CD4-positive, alpha-beta T cell treated with Interferon alpha-2 for 1 hour (primary cell): ENCODE results near the gene DCTN5.
"Not testable (repeated sequence)": the region's sequence is repeated elsewhere in the genome, so short reads cannot be mapped to it uniquely, and the experiment has no call there.

Source experiments
- DNase-seq, 2 donors: peaks; one replicate each; pipeline ENCODE4 v3.0.0-alpha.2; 2020 to 2022

DCTN5 gene

DNA sequence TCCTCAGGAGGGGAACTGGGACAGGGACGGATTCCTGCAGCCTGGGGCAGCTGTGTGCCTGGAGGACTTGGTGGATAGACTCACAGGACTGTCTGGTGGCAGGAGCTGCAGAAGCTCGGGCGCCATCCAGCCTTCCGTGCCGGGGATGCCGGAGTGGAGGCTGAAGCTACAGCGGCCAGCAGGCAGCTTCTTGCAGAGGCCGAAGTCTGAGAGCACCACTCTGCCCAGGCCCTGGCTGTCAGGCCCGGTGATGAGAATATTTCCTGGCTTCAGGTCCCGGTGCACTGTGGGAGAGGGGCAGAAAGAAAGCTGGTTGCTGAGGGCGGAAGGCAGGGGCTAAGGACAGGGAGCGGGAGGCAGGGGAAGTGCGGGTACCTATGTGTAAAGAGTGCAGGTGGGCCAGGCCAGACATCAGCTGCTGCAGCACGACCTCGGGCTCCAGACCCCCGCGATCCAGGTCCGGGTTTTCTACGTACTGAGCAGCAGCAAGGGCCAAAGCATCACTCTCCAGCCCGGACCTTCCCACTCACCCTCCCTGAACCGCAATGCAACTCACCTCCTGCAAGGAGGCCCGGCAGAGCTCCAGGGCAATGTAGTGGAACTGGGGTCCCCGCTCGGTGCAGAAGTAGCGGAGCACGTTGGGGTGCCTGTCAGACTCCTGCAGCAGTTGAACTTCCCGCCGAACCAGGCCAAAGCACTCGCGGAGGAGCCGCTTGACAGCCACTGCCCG lies 53.5 kb downstream of the DCTN5 start:
- no peak for DNase-seq

DNA sequence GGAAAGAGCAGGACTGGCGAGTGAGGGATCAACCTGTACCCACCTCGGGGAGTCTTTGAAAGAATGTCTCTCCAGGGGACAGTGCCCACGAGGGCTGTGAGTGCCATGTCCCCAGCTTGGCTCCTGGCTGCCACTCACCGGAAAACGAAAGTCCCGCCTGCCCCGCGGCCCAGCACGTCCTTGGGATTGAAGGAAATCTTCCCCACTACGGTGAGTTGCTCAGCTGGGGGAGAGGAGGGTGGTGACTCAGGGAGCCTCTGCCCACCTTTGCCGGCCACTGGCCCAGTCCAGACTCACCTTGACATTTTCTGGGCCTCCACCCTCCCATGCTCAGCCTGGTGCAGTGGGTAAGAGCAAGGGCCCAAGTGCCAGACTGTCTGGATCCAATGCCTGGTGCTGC lies 54.5 kb downstream of the DCTN5 start:
- no peak for DNase-seq

DNA sequence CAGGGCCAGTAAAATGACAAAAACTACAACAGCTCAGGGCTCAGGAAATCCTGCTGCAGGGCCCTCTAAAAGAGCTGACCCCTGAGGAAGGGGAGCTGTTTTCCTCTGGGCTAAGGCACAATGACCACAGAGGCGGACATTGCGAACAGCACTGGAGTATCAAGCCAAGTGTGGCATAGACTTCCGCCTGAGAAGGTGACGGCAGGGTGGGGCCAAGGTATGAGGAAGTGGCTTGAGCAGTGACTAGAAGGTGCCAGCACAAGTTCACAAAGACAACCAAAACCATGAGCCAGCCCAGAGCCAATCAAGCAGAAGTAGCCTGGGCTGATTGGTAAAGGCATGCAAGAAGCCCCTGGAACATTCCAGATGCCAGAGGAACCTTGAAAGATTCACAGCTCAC lies 57.8 kb downstream of the DCTN5 start:
- DNase-seq = peak; percentile 12 to 33

DNA sequence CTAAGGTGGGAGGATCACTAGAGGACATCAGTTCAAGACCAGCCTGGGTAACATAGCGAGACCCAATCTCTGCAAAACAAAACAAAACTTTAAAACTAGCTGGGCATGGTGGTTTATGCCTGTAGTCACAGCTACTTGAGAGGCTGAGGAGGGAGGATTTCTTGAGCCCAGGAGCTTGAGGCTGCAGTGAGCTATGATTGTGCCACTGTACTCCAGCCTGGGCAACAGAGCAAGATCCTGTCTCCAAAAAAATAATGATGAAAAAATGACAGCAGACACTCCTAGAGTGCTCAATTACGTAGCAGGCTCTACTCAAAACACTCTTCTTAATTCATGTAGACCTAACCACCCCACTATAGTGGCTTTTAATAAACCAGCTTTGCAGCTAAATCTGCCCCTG lies 58.8 kb downstream of the DCTN5 start:
- DNase-seq = no peak

DNA sequence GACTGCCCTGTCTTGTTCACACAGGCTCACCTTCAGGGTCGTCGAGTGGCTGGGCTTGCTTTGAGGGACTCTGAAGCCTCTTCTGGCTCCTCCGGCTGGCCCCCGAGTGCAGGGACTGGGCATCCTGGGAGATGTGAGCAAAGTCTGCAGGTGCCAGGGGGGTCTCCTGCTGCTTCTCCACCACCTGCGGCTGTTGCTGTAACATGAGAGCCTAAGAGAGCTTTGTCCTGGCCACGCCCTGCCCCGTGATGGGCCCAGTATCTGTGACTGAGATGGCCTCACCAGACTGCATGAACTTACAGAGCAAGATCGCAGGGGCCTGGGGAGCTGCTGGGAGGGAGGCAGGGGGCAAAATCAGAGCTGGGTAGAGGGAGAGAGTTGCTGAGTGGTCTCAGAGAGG lies 59.2 kb downstream of the DCTN5 start:
- no peak for DNase-seq

DNA sequence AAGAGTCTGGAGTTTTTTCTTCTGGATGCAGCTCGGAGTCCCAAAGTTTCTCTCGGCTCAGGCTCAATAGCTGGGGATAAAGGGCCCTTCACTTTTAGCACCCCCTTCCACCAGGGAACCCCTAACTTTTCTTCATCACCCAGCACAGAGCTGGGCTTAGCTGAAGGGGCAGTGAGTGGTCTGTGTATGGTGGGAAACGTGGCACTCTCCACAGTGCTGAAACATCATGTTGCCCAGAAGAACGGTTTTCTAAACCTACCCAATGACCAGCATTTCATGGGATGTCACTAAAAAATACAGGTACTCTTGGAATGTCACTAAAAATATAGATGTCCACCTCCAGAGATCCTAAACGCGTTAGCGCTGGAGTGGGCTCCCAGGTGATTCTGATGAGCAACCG lies 59.8 kb downstream of the DCTN5 start:
- no peak for DNase-seq

DNA sequence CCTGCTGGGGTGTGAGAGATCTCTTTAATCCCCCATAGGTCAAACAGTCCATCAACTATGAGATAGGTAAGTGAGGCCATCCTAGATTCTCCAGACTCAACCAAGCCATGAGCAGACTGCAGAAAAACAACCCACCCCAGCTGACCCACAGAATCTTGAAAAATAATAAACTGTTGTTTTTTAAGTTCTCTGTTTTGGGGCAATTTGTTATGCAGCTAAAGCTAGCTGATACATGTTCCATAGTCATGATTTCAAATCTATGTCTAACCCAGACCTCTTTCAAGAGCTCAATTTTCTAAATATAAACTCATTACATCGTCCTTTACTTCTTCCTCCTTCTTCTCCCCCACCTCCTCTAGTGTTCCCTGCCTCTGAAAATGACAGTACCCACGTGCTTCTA lies 61.7 kb downstream of the DCTN5 start:
- DNase-seq = no peak

DNA sequence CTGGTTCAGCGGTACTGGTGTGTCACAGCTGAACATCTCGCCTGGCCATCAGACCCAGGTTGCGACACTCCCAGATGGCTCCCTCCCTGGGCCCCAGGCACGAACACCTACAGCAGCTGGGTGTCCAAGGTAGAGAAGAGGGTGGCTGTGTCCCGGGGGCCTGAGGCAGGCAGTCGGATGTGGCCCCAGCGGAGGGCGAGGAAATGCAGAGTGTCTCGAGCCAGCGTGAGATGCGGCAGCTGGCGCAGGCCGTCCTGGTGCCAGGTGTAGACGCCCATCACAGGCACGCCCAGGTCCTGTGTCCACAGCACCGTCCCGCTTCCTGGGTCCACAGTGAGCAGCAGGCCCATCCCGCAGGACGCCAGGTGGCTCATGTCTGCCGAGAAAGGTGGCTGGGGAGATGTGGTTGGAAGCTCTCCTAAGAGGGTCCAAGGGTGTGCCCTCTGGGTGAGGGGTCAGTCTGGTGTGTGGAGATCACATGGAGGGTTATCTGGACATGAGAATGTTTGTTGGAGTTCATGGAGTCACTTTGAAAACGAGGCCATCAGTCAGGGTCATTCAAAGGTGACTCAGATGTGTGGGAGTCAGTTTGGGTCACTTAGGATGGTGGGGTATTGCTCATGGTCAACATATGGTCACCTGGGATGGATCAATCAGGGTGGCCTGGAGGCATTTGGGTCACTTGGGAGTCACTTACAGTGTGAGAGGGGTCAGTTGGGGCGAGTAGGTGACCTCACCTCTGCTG lies 63.7 kb downstream of the DCTN5 start:
- no peak for DNase-seq

DNA sequence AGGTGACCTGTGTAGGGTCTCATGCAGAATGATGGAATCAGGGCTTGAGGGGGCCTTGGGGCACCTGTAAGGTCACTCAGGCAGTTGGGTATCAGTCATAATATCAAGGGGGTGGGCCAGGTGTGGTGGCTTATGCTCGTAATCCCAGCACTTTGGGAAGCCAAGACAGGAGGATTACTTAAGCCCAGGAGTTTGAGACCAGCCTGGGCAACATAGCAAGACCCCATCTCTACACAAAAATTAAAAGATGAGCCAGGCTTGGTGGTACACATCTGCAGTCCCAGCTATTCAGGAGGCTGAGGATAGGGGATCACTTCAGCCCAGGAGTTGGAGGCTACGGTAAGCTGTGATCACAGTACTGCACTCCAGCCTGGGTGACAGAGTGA lies 64.2 kb downstream of the DCTN5 start:
- DNase-seq = no peak

DNA sequence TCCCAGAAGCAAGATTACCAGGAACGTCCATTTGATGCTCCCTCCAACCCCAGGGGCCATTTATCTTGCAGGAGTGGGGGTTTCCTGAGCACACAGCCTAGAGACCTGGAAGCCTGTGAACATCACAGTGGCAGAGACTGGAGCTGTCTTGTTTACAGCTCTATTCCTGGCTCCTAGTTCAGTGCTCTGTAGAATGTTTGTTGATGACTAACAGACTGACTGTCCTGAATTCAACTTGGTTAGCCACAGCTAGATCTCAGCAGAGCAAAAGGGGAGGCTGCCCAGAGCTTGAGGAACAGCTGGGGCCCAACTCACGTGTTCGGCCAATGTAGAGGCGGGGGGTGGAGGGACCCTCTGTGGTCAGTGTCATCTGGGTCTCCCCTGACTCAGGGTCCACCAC lies 65.2 kb downstream of the DCTN5 start:
- no peak for DNase-seq

DNA sequence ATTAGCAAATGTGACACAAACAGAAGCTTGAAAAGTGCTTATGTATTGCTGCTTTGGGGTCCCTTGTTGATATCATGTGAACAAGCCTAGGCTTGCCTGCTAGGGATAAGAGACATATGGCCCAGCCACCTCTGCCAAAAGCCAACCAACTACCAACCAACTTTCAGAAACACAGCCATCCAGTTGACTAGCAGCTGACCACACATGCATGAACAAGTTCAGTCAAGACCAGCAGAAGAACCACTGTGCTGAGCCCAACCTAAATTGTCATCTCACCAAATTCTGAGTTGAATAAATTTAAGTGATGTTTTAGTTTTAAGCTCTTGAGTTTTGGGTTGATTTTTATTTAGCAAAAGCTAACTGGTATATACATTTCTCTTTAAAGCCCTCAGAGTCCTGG lies 68.3 kb downstream of the DCTN5 start:
- no peak for DNase-seq

DNA sequence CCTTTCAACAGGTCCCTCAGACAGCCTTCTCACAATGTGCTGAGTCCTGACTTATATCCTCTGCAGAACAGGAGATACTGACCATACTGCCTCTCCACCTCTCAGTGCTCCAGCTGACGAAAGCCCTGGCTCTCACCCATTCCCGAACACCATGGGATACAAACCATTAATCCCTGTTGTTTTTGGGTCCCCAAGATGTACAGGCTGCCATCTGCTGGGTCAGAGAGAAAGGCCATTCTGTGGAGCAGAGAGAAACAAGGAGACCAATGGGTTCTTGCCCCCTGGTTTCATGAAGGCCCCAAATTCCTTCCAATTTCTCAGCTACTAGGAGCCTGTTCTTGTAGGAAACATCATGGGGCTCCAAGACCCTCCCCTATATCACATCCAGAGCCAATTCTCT lies 68.7 kb downstream of the DCTN5 start:
- no peak for DNase-seq

DNA sequence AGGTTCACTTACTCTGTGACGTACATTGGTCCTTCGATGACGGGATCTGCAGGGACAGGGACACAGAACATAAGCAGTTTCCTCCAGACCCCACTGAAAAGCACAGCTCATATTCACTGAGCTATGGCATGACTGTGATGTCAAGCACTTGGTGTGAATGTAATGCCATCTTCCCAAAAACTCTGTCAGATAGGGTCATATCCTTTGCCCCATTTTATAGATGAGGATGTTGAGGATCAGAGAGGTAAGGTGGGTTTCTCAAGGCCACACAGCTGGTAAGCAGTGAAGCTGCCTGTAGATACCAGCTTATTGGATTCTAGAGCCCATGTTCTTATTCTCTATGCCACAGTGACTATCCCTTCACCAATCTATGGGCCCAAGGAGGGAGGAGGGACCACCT lies 69.2 kb downstream of the DCTN5 start:
- DNase-seq = no peak

DNA sequence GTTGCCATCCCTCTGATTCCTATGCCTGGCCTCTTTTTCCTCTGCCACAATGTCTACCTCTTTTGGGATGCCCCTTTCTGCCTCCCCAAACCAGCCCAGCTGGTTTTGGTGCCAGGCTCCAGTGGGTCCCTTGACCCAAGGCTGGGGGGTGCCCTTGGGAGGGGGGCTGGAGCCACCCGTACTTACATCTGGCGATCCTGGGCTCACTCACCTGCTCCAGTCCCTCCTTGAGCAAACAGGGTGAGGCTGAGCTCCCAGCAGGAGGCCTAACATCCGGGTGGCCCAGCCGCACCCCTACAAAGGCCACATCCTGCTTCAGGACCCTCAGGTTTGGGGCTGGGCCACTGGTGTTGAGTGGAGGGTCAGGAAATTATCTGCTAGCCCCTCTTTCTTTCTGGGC lies 70.5 kb downstream of the DCTN5 start:
- DNase-seq = no peak

DNA sequence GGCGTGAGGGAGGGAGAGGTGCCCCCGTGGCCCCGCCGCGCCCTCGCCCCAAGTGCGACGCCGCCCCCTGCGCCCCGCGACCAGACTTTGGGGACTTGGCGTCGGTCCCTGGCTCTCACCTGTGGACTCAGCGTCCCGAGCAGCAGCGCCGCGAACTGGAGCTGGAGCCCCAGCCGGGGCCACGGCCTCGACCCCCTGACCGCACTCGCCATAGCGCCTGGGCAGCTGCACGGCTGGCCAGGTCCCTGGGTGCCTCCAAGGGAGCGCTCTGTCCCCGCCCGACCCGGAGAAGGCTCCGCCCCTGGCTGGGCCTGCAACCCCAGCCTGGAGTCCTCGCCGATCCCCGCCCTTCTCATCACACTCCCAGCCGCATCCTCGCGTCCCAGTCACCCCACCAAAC lies 71.7 kb downstream of the DCTN5 start, which contains the start of gene ERN2:
Gene ERN2, minus strand, starts transcription at position 247 of the 400 bp plus-strand sequence. Its CDS starts 35 bp downstream, at position 212.
- no peak for DNase-seq

DNA sequence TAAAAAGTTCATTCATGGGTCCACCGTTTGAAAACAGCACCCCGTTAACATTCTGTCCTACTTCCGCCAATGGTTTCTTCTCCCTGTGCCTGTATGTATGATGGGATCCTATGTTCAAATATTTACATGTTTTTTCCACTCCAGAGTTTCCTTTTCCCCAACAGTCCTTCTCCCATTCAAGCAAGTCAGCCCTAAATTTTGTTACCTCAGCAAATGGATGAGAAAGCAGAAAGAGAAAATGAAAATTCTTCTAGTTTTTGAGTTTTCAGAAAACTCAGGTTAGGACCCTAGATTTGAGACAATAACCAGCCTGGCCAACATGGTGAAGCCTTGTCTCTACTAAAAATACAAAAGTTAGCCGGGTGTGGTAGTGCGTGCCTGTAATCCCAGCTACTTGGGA lies 75.2 kb downstream of the DCTN5 start:
- DNase-seq = no peak

DNA sequence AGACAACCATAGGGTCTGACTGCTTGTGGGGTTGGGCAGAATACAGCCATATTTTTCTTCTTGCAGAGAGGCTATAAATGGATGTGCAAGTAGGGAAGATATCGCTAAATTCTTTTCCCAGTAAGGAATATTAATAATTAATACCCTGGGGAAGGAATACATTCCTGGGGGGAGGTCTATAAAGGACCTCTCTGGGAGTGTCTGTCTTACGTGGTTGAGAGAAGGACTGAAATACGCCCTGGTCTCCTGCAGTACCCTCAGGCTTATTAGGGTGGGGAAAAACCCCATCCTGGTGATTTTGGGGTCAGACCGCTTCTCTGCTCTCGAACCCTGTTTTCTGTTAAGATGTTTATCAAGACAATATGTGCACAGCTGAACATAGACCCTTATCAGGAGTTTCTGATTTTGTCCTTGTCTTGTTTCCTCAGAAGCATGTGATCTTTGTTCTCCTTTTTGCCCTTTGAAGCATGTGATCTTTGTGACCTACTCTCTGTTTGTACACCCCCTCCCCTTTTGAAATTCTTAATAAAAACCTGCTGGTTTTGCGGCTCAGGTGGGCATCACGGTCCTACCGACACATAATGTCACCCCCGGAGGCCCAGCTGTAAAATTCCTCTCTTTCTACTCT lies 81.5 kb downstream of the DCTN5 start:
- DNase-seq = not testable (repeated sequence)

DNA sequence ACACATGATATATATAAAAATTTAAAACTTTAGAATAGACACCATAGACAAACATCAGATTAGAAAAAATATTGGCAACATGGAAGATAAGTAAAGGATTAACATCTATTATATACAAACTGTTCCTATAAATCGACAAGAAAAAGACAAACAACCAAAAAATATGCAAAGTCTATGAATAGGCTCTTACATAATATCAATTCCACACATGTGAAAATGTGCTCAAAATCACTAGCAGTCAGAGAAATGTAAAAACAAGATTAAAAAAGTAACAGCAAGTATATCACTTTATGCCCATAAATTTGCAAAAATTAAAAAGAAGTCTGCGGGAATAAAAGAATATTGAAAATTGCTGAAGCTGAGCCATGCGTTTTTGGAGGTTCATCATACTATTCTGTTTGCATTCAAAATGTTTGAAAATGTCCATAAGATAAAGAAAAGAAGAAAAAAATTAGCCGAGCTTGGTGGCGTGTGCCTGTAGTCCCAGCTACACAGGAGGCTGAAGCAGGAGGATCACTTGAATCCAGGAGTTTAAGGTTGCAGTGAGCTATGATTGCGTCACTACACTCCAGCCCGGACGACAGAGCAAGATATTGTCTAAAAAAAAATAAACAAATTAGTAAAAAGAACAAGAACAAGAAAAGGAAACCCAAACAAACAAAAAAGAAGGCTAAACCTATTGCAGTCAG lies 83.0 kb downstream of the DCTN5 start:
- DNase-seq = no peak

DNA sequence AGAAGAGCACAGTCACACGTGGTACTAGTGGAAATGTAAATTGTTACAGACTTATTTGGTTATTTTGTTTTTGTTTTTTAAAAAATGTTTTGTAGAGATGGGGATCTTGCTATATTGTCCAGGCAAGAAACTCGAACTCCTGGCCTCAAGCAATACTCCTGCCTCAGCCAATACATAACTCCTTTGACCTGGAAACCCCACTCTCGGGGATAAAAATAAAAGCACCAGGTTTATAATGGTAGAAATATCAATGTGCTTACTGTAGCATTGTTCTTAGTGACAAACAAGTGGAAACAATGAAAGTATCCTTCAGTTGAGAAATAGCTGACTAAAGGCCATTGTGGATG lies 83.5 kb downstream of the DCTN5 start:
- no peak for DNase-seq

DNA sequence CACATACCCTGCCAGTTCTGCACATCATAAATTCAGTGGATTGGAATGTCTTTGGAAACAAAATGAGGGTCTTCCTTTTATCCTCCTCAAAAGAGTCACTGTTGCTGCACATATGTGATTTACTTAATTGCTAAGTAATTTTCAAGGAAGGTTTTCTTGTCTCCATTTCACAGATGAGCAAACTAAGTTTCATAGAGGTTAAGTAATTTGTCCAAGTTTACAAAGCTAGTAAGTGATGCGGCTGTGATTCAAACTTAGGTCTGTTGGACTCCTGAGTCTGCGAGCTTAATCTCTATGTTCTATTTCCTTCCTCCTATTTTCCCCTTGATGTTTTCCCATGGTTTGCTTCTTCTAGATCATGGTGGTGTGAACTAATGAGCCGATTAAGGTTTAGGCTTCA lies 85.4 kb downstream of the DCTN5 start:
- no peak for DNase-seq
